Cardiac fibroblast (primary cell): ENCODE measurements around the gene PFDN4.

Source experiments
- DNase-seq, 2 donors: peaks; one replicate each; pipeline versions ENCODE4 v3.0.0 to v3.0.0-alpha.2; 2010; ENCODE audit warnings: low read depth in 2 of 2
- H3K4me3 ChIP-seq, 2 donors: replicated peaks in 1 of 2; 1 replicate in 1 of 2; 2 replicates in 1 of 2; pipeline ENCODE4 v1.5.1; 2011; ENCODE audit warnings: low read depth in 2 of 2, low read length in 2 of 2, mild to moderate bottlenecking in 2 of 2, moderate library complexity in 1 of 2
- TF ChIP-seq, protein P1 (sequence below): IDR thresholded peaks from one replicate; pipeline ENCODE4 v1.5.1; 2011; ENCODE audit warnings: low read depth, mild to moderate bottlenecking, low read length, inconsistent platforms

PFDN4 gene

DNA sequence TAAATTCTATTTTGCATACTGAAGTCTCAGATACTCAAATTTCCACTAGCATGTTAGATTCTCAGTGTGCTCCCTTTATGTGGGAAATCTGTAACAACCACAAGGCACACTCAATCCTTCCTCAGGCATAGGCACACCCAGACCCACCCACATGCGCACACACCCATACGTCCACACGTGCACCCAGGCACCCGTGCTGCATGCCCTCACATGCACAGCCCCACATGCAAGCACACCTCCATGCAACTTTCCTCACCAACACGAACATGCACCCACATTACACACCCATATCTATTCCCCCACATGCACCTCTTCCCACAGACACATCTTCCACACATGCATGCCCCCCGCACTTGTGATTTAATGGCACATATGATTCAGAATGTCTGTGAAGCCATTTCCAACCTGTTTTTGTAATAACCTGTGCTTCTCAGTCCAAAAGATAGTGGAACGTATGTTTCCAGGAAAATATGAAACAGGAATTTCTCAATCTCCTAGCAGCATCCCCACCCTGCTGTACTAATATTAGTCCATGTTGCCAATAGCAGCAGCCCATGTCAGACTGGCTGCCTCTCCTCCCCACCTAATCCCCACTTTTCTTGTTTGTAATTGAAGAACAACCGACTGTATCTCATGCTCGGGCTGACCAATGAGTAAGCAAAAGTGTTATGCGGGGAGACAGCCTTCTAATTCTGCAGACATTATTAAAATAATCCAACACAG is 22.8 kb upstream of the PFDN4 start:
- H3K4me3 ChIP-seq, result no peak overlapping the region
- TF ChIP-seq, protein P1, sequence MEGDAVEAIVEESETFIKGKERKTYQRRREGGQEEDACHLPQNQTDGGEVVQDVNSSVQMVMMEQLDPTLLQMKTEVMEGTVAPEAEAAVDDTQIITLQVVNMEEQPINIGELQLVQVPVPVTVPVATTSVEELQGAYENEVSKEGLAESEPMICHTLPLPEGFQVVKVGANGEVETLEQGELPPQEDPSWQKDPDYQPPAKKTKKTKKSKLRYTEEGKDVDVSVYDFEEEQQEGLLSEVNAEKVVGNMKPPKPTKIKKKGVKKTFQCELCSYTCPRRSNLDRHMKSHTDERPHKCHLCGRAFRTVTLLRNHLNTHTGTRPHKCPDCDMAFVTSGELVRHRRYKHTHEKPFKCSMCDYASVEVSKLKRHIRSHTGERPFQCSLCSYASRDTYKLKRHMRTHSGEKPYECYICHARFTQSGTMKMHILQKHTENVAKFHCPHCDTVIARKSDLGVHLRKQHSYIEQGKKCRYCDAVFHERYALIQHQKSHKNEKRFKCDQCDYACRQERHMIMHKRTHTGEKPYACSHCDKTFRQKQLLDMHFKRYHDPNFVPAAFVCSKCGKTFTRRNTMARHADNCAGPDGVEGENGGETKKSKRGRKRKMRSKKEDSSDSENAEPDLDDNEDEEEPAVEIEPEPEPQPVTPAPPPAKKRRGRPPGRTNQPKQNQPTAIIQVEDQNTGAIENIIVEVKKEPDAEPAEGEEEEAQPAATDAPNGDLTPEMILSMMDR, result no peak
- DNase-seq, result no peak

DNA sequence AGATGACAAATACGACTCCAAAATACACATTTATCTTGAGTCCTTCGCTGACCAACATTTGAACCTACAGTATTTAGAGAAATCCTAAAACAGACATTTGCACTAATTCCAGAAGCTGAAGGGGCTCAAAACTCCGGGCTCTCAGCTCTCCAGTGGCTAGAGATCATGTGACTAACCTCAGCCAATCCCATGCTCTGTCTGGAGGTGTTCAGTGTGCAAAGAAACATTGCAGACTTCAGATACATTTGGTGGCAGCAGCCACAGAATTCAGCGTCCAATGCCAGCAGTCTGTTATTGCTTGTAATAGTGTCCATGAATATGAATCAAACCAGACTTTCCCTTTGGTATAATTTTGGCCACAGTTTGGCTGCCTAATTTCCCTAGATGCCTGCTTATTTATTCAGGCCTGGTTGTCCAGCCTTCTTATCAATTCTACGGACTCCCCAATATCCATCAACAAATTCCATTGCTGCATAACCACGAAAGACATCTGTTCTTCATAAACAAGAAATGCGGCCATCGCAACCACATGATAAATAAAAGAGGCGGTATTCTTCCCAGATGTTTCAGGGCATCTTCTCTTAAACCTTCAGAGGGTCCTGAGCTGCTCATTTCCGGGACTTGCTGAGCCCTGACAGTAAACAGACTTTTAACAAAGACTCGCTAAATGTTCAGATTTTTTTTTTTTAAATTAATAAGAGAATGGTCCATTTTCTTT is 19.6 kb upstream of the PFDN4 start:
- DNase-seq, result no peak
- H3K4me3 ChIP-seq, result no peak overlapping the region
- TF ChIP-seq, protein P1, result no peak

DNA sequence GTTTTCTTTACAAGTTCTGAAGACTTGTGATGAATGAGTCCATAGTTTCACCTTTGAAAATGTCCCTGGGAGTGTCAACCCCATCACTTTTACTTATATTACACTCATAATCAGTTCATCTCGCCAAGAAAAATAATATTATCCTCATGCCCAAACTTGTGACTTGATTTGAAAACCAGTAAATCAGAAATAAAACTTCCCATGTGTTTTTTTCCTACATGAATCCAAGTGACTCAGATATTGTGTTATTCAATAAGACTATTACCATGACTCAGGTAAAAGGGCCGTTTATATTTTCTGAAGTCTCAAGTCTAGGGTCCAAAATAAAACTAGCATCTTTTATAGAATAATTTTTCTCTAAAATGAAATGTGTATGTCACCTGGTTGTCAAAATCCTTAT is 18.3 kb upstream of the PFDN4 start:
- DNase-seq, result no peak
- no peak overlapping the region for H3K4me3 ChIP-seq
- TF ChIP-seq, protein P1, result no peak

DNA sequence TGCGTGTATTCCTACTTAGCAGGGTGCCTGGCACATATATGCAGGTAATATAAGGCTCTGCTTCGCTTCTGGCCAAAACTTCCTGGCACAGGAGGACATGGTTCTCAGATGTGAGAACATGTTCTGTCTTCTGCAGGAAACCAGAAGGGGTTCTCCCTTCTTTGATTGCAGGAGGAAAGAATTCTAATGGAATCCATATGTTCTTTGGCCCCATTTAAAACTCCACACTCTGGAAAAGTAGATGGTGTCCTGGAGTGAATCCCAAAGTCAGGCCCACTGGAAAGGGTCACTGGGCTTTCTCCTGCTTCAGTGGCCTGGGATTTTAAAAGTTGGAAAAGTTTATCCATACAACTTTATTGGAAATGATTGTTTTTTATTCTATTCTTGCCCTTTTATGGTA is 17.7 kb upstream of the PFDN4 start:
- TF ChIP-seq, protein P1, result no peak
- no peak for DNase-seq

DNA sequence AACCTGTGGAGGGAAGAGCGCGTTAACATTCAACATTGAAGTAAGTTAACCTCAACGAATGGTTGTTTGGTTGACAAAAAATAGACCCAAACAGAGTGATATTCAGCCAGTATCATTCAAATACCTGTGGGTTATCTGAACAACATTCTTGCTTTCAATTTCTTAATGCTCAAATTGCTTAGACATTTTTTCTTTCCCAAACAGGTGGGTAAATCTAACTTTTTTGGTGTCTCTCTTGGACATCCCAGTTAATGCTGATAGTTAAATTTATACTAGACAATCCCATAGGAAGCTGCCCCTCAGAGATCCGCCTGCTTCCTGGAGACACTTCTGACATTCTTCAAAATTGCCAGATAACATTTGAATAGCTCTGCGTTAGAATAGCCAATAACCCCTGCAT is 14.1 kb upstream of the PFDN4 start:
- DNase-seq, result no peak
- TF ChIP-seq, protein P1, result no peak
- no peak overlapping the region for H3K4me3 ChIP-seq

More for the DNA sequence above, 17.7 kb upstream of the PFDN4 start:
- no peak overlapping the region for H3K4me3 ChIP-seq

DNA sequence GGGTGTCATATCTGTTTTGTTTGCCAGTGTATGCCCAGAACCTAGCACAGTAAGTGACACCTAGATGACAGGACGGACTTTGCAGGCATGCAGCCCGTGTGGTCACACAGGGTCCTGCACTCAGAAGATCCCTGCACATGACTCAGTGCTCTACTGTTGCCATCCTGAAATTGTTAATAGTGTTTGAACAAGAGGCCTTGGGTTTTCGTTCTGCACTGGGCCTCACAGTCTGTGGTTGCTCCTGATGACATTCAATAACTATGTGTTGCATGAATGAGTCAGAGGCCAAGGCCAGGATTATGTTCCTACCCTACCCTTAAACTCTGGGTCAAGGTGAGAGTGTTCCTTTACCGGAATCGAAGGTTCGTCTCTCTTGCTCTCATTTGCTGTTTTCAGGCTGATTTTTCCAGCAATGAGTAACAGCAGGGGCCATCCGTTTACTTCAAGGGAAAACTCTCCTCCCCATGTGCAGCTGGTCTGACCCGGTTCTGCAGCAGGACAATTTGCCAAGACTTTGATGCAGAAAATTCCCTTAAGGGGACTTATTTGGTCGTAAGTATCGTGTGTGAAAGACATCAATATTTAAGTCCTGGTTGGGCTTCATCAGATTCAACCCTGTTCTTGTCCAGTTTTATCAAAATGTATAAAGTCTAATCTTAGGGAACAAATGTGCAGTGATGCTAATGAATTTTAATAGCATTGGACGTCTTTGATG is 13.0 kb upstream of the PFDN4 start:
- TF ChIP-seq, protein P1, result peak; percentile 17
- H3K4me3 ChIP-seq, result no peak overlapping the region
- DNase-seq, result peak in 1 of 2 donors; percentile 51
